MM.1S (cell line): ENCODE results near the gene PPP2R1B.
A peak's percentile ranks its signal among the peaks of the same experiment; 100 is the strongest.

Experiments used
- DNase-seq: peaks from one replicate; pipeline ENCODE4 v3.0.0-alpha.2; 2015
- H2AFZ ChIP-seq: fragments of 300-600 bp; sonication (generic); 2 replicates; pipeline ENCODE4 v1.6.0; 2016; ENCODE audit warnings: antibody characterized with exemption, low read length
- H3F3A ChIP-seq: fragments of 300-600 bp; sonication (generic); 2 replicates; pipeline ENCODE4 v1.6.1; 2016; ENCODE audit warnings: mild to moderate bottlenecking, antibody characterized with exemption, low read length, moderate library complexity, mixed read lengths; ENCODE audit not compliant: insufficient read depth
- H3K27ac ChIP-seq: fragments of 300-600 bp; sonication (generic); 2 replicates; pipeline ENCODE4 v1.5.1; 2016; ENCODE audit warnings: mild to moderate bottlenecking, low read length
- H3K27me3 ChIP-seq: fragments of 300-600 bp; sonication (generic); replicated peaks from 2 replicates; pipeline ENCODE4 v1.6.0; 2016; ENCODE audit warnings: low read length; ENCODE audit not compliant: insufficient read depth
- H3K36me3 ChIP-seq: fragments of 300-600 bp; sonication (generic); replicated peaks from 2 replicates; pipeline ENCODE4 v1.6.1; 2016; ENCODE audit warnings: mild to moderate bottlenecking, low read length, mixed read lengths; ENCODE audit not compliant: insufficient read depth
- H3K4me1 ChIP-seq: fragments of 300-600 bp; sonication (generic); 2 replicates; pipeline ENCODE4 v1.6.1; 2016; ENCODE audit warnings: low read length, mixed read lengths
- H3K4me2 ChIP-seq: fragments of 300-600 bp; sonication (generic); 2 replicates; pipeline ENCODE4 v1.6.0; 2016; ENCODE audit warnings: low read depth, low read length
- H3K4me3 ChIP-seq: fragments of 300-600 bp; sonication (generic); 2 replicates; pipeline ENCODE4 v1.5.1; 2016; ENCODE audit warnings: low read length, mixed read lengths
- H3K79me2 ChIP-seq: fragments of 300-600 bp; sonication (generic); 2 replicates; pipeline ENCODE4 v1.6.1; 2016; ENCODE audit warnings: mixed run types, low read length, mixed read lengths
- H3K9ac ChIP-seq: fragments of 300-600 bp; sonication (generic); 2 replicates; pipeline ENCODE4 v1.6.1; 2016; ENCODE audit warnings: low read length, mixed read lengths
- H3K9me2 ChIP-seq: fragments of 300-600 bp; sonication (generic); replicated peaks from 2 replicates; pipeline ENCODE4 v1.6.1; 2016; ENCODE audit warnings: mild to moderate bottlenecking, low read length, mixed read lengths; ENCODE audit not compliant: insufficient read depth
- H3K9me3 ChIP-seq: fragments of 300-600 bp; sonication (generic); replicated peaks from 2 replicates; pipeline ENCODE4 v1.6.1; 2016; ENCODE audit warnings: mild to moderate bottlenecking, low read length, mixed read lengths; ENCODE audit not compliant: insufficient read depth
- H4K20me1 ChIP-seq: fragments of 300-600 bp; sonication (generic); 2 replicates; pipeline ENCODE4 v1.6.1; 2016; ENCODE audit warnings: mild to moderate bottlenecking, low read length, moderate library complexity, mixed read lengths; ENCODE audit not compliant: insufficient read depth
- EZH2 ChIP-seq: fragments of 300-600 bp; sonication (generic); optimal IDR thresholded peaks from 2 replicates; pipeline ENCODE3; 2017; ENCODE audit warnings: low read depth, mild to moderate bottlenecking, antibody characterized with exemption, low read length, mixed read lengths
- EZH2phosphoT487 ChIP-seq: fragments of 300-600 bp; sonication (generic); IDR thresholded peaks from 2 replicates; pipeline ENCODE4 v1.6.1; 2018; ENCODE audit warnings: antibody characterized with exemption, low read length
- TF ChIP-seq, protein P1 (sequence below): fragments of 300-600 bp; sonication (generic); IDR thresholded peaks from 2 replicates; pipeline ENCODE4 v1.5.1; 2016; ENCODE audit warnings: antibody characterized with exemption, low read length, mixed read lengths

PPP2R1B gene

DNA sequence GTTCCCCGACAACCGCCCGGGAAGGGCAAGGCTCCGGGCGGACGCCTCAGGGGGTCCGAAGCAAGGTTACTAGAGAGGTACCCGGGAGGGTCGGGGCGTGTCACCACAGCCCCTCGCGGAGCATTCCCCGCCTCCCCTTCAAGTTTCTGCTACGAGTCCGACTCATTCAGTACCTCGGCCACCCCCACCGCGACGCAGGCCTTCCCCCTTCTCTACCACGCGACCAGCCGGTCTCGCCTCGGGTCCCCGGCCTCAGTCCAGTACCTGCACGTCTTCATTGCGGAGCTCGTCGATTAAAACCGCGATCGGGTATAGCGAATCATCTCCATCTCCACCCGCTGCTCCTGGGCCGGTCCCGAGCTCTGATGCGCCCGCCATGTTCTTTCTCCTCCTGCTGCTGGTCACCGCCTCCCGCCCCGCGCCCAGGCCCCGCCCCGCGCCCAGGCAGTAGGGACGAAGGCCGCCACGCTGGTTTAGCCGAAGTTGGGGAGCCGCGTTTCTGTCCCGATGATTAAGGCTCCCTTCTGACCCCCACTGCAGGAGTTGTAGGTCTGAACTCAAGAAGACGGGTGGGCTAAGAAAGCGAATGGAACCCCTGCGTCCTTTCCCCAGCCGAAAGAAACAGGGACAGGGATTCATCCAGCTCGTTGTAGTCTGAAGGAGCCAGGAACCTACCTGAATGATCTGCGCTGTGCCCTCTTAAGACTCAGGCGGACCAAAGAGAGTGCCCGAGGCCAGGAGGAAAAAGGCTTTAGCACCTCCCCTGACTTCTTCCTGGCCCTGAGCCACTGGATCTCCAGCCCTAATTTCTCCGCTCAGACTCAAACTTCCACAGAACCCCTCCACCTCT, at the start of gene PPP2R1B:
TSS of gene PPP2R1B (minus strand) at position 406 of the 850 bp plus-strand sequence. CDS start at position 378, 28 bp downstream.
- Histone ChIP-seq H3K79me2 (peaks cover 35% of the 10 kb centered on the region), H3K4me2 (peak within 1 kb of the TSS; percentile 92), H3K4me3 (peak within 1 kb of the TSS; percentile 96), H3F3A (no peaks in the 10 kb centered on the region), H3K27me3 (no peaks in the 10 kb centered on the region), H3K27ac (peak within 1 kb of the TSS; percentile 18; the same call in 1 of the 2 replicates), H3K36me3 (peaks cover 5% of the 10 kb centered on the region), H3K9me2 (no peaks in the 10 kb centered on the region), H3K9ac (peak within 1 kb of the TSS; percentile 80), H4K20me1 (no peaks in the 10 kb centered on the region), H3K4me1 (peaks cover 7% of the 10 kb centered on the region; the same call in 1 of the 2 replicates), H2AFZ (peak within 1 kb of the TSS; percentile 97), H3K9me3 (no peaks in the 10 kb centered on the region)
- TF ChIP-seq, protein P1, sequence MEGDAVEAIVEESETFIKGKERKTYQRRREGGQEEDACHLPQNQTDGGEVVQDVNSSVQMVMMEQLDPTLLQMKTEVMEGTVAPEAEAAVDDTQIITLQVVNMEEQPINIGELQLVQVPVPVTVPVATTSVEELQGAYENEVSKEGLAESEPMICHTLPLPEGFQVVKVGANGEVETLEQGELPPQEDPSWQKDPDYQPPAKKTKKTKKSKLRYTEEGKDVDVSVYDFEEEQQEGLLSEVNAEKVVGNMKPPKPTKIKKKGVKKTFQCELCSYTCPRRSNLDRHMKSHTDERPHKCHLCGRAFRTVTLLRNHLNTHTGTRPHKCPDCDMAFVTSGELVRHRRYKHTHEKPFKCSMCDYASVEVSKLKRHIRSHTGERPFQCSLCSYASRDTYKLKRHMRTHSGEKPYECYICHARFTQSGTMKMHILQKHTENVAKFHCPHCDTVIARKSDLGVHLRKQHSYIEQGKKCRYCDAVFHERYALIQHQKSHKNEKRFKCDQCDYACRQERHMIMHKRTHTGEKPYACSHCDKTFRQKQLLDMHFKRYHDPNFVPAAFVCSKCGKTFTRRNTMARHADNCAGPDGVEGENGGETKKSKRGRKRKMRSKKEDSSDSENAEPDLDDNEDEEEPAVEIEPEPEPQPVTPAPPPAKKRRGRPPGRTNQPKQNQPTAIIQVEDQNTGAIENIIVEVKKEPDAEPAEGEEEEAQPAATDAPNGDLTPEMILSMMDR, result no peak
- no peak for TF ChIP-seq EZH2
- TF ChIP-seq EZH2phosphoT487, result no peak
- DNase-seq, result peak; percentile 65

DNA sequence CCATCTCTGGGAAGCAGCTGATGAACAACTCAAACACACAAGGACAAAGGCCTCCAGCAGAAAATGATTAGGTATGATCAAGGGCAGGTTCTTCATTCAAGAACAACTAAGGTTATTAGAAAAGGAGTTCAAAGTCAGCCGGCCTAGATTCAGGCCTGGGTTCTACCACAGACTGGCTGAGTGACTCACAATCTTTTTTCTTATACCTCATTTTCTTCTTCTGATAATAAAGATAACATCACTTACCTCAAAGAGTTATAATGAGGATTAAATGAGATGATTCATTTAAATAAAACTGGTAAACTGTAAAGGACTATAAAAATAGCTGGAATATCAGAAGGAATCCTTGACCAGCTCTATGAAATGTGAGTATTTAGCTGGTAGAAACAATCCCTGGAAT, 49.3 kb upstream of the PPP2R1B start:
- H3K9me3 ChIP-seq, result no peaks in the 10 kb centered on the region
- no peak overlapping the region for H3K4me2 ChIP-seq
- no peak overlapping the region for H3K27ac ChIP-seq
- no peak overlapping the region for H3K9ac ChIP-seq
- DNase-seq, result no peak
- H3K79me2 ChIP-seq, result no peaks in the 10 kb centered on the region
- no peaks in the 10 kb centered on the region for H3K4me1 ChIP-seq
- no peak overlapping the region for H2AFZ ChIP-seq
- no peaks in the 10 kb centered on the region for H3K27me3 ChIP-seq
- no peak overlapping the region for H3K4me3 ChIP-seq
- H3K9me2 ChIP-seq, result no peaks in the 10 kb centered on the region
- no peaks in the 10 kb centered on the region for H3F3A ChIP-seq
- TF ChIP-seq, protein P1, result no peak
- TF ChIP-seq EZH2 (no peak), EZH2phosphoT487 (no peak)
- no peaks in the 10 kb centered on the region for H3K36me3 ChIP-seq
- no peaks in the 10 kb centered on the region; the same call in 1 of the 2 replicates for H4K20me1 ChIP-seq

DNA sequence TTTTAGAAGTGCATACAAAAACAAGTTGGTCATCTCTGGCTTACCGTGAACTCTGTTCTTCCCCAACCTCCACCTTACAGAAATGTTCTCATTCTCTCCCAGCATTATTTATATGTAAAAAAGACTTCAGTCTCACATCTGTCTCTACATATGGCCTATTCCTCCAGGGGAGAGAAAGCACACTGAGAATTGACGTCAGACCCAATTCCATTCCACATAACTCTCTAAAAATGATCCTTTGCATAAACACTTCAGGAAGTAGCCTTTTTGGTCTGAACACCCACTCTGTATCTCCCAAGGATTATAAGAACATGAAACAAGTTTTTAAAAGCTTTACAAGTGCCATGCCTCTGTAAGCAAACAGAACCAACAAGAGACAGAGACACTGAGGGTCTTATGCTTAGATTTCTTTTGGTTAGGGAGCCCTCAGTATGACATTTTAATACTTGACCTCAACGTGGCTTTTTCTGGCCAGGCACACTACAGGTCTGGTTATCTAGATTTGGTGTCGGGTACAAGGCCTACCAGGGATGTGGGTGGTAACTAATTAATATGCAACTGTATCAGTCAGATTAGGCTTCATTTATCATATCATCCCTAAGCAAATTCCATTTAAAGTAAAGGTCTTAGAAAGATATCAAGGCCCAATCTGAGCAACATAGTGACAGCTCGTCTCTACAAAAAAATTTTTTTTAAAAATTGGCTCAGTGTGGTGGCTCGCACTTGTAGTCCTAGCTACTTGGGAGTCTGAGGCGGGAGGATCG, 48.5 kb upstream of the PPP2R1B start:
- Histone ChIP-seq H2AFZ (no peak overlapping the region), H3K9ac (no peak overlapping the region), H3K36me3 (no peaks in the 10 kb centered on the region), H3K9me2 (no peaks in the 10 kb centered on the region), H3K9me3 (no peaks in the 10 kb centered on the region), H3K4me1 (no peaks in the 10 kb centered on the region), H3K79me2 (no peaks in the 10 kb centered on the region), H3K4me3 (no peak overlapping the region), H4K20me1 (no peaks in the 10 kb centered on the region), H3F3A (no peaks in the 10 kb centered on the region), H3K27ac (no peak overlapping the region), H3K4me2 (no peak overlapping the region), H3K27me3 (no peaks in the 10 kb centered on the region)
- no peak for DNase-seq
- TF ChIP-seq EZH2phosphoT487 (no peak), EZH2 (no peak)
- TF ChIP-seq, protein P1, result no peak
